ENCODE measurements around the gene MARCHF7.

Gene MARCHF7

DNA sequence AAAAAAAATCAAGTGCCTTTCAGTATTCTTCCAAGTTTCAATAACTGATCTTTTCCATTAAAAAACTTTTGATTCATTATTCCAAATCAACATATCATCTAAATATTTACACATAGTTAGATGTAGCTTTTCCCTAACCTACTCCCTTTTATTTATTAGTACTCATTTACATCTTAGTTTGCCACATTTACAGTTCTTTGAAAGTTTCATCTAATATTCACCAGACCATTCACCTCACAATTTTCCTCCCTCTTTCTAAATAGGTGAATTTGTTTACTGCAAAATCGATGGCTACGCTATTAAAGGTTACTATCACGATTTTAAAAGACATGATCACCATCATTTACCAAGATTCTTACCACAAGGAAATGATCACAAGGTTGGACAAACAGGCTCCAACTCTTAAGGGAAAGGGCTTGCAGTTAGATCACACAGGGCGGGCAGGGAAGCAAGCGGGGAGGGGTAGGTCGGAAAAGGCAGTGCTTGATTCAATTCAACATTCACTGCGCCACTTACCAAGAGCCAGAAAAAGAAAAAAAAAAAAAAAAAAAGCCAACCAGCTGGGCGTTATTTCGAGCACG, 654 bp upstream of the MARCHF7 start:
- TF ChIP-seq, protein P1, sequence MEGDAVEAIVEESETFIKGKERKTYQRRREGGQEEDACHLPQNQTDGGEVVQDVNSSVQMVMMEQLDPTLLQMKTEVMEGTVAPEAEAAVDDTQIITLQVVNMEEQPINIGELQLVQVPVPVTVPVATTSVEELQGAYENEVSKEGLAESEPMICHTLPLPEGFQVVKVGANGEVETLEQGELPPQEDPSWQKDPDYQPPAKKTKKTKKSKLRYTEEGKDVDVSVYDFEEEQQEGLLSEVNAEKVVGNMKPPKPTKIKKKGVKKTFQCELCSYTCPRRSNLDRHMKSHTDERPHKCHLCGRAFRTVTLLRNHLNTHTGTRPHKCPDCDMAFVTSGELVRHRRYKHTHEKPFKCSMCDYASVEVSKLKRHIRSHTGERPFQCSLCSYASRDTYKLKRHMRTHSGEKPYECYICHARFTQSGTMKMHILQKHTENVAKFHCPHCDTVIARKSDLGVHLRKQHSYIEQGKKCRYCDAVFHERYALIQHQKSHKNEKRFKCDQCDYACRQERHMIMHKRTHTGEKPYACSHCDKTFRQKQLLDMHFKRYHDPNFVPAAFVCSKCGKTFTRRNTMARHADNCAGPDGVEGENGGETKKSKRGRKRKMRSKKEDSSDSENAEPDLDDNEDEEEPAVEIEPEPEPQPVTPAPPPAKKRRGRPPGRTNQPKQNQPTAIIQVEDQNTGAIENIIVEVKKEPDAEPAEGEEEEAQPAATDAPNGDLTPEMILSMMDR (conservative IDR thresholded peaks at IDR 0.05; ENCODE audit: low read depth, low read length): no peak
- peak overlapping the region; percentile 97 for H3K27ac ChIP-seq
- peaks cover 43% of the 10 kb centered on the region for H3K79me2 ChIP-seq (ENCODE audit: insufficient read depth, low read depth)
- peak overlapping the region; percentile 98; the same call in 1 of the 2 replicates for H3K9ac ChIP-seq
- peak overlapping the region; percentile 4 for H3K4me3 ChIP-seq (IDR thresholded peaks at IDR 0.05; ENCODE audit: insufficient read depth, low read depth, low read length)
- peak overlapping the region; percentile 91 for H3K4me2 ChIP-seq
- H2AFZ ChIP-seq (ENCODE audit: low read depth): peak overlapping the region; percentile 94
- H4K20me1 ChIP-seq (ENCODE audit: insufficient read depth): peaks cover 20% of the 10 kb centered on the region
- no peaks in the 10 kb centered on the region for H3K27me3 ChIP-seq (ENCODE audit: insufficient read depth, low read depth)
- H3K36me3 ChIP-seq (ENCODE audit: insufficient read depth): no peaks in the 10 kb centered on the region
- H3K4me1 ChIP-seq (ENCODE audit: low read depth, poor library complexity, severe bottlenecking): peaks cover 29% of the 10 kb centered on the region

DNA sequence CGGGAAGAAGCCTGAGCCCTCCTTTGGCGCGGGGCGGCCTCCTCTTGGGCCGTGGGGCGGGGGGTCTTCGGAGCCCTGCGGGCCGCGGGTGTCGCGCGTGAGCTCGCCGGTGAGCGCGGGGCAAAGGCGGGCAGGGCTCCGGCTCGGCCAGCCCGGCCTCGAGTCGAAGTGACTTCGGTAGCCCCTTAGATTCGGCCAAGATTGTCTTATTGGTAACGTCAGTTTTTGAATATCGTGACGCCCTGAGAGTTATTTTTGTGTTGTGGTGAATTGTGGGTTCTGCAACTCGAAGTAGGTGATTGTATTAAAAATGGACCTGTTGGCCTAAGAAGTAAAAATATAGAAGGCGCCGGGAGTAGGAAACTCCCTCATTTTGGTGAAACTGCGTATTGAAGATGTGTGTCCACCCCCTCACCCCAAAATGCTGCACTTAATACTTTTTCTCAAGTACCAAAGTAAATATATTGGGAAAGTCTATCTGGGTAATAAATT, 669 bp downstream of the MARCHF7 start:
- H3K27ac ChIP-seq: peak overlapping the region; percentile 97
- TF ChIP-seq, protein P1 (conservative IDR thresholded peaks at IDR 0.05; ENCODE audit: low read depth, low read length): no peak

GRCh38 chr2:159713631-159714246, 1.4 kb downstream of the MARCHF7 start:
- peak overlapping the region; percentile 91 for H3K4me2 ChIP-seq
- peaks cover 64% of the 10 kb centered on the region for H3K79me2 ChIP-seq (ENCODE audit: insufficient read depth, low read depth)
- peak overlapping the region; percentile 32 for H3K4me3 ChIP-seq (IDR thresholded peaks at IDR 0.05; ENCODE audit: insufficient read depth, low read depth, low read length)
- TF ChIP-seq, protein P1 (conservative IDR thresholded peaks at IDR 0.05; ENCODE audit: low read depth, low read length): no peak
- no peak overlapping the region for H2AFZ ChIP-seq (ENCODE audit: low read depth)
- peaks cover 36% of the 10 kb centered on the region for H4K20me1 ChIP-seq (ENCODE audit: insufficient read depth)
- peaks cover 36% of the 10 kb centered on the region for H3K4me1 ChIP-seq (ENCODE audit: low read depth, poor library complexity, severe bottlenecking)
- 0 out of 2 replicates have a peak, but pooled peaks cover 1% of the 10 kb centered on the region for H3K36me3 ChIP-seq (ENCODE audit: insufficient read depth)
- peak overlapping the region; percentile 98 for H3K9ac ChIP-seq
- H3K27ac ChIP-seq: peak overlapping the region; percentile 97
- H3K27me3 ChIP-seq (ENCODE audit: insufficient read depth, low read depth): no peaks in the 10 kb centered on the region

More for the DNA sequence above, 669 bp downstream of the MARCHF7 start:
- Histone ChIP-seq H3K4me3 (IDR thresholded peaks at IDR 0.05; ENCODE audit: insufficient read depth, low read depth, low read length) (peak overlapping the region; percentile 32), H3K79me2 (ENCODE audit: insufficient read depth, low read depth) (peaks cover 56% of the 10 kb centered on the region), H3K4me2 (peak overlapping the region; percentile 91), H3K27me3 (ENCODE audit: insufficient read depth, low read depth) (no peaks in the 10 kb centered on the region), H3K9ac (peak overlapping the region; percentile 98), H4K20me1 (ENCODE audit: insufficient read depth) (peaks cover 33% of the 10 kb centered on the region), H3K36me3 (ENCODE audit: insufficient read depth) (no peaks in the 10 kb centered on the region), H3K4me1 (ENCODE audit: low read depth, poor library complexity, severe bottlenecking) (peaks cover 36% of the 10 kb centered on the region), H2AFZ (ENCODE audit: low read depth) (peak overlapping the region; percentile 94; the same call in 1 of the 2 replicates)

GRCh38 chr2:159714247-159714930, 2.1 kb downstream of the MARCHF7 start:
- H3K9ac ChIP-seq: peak overlapping the region; percentile 98; the same call in 1 of the 2 replicates
- peak overlapping the region; percentile 91 for H3K4me2 ChIP-seq
- peaks cover 41% of the 10 kb centered on the region for H4K20me1 ChIP-seq (ENCODE audit: insufficient read depth)
- H3K79me2 ChIP-seq (ENCODE audit: insufficient read depth, low read depth): peaks cover 70% of the 10 kb centered on the region
- TF ChIP-seq, protein P1 (conservative IDR thresholded peaks at IDR 0.05; ENCODE audit: low read depth, low read length): no peak
- H3K27ac ChIP-seq: peak overlapping the region; percentile 97; the same call in 1 of the 2 replicates
- 0 out of 2 replicates have a peak, but pooled peaks cover 8% of the 10 kb centered on the region for H3K36me3 ChIP-seq (ENCODE audit: insufficient read depth)
- peaks cover 36% of the 10 kb centered on the region for H3K4me1 ChIP-seq (ENCODE audit: low read depth, poor library complexity, severe bottlenecking)
- no peak overlapping the region for H2AFZ ChIP-seq (ENCODE audit: low read depth)
- no peaks in the 10 kb centered on the region for H3K27me3 ChIP-seq (ENCODE audit: insufficient read depth, low read depth)
- H3K4me3 ChIP-seq (IDR thresholded peaks at IDR 0.05; ENCODE audit: insufficient read depth, low read depth, low read length): no peak overlapping the region

All from KMS-11 (cell line).